ENCODE data around the gene EIF4B.

The EIF4B gene

GRCh38 chr12:53068811-53069585, 62.7 kb downstream of the EIF4B start:
- Mint-ChIP-seq H3K27me3 (ENCODE audit: low read depth, poor library complexity) (peaks cover 3% of the 10 kb centered on the region), H3K27ac (no peak overlapping the region), H3K36me3 (ENCODE audit: low read depth) (peaks cover 1% of the 10 kb centered on the region), H3K4me3 (no peak overlapping the region), H3K4me1 (peaks cover 75% of the 10 kb centered on the region), H3K9me3 (no peaks in the 10 kb centered on the region)
- no peak for TF ChIP-seq CTCF (IDR thresholded peaks at IDR 0.05)
- no peak for DNase-seq

GRCh38 chr12:53069621-53070410, 63.6 kb downstream of the EIF4B start:
- no peak for TF ChIP-seq CTCF (IDR thresholded peaks at IDR 0.05)
- H3K27ac Mint-ChIP-seq, result no peak overlapping the region
- H3K9me3 Mint-ChIP-seq, result no peaks in the 10 kb centered on the region
- peaks cover 3% of the 10 kb centered on the region for H3K27me3 Mint-ChIP-seq (ENCODE audit: low read depth, poor library complexity)
- H3K36me3 Mint-ChIP-seq (ENCODE audit: low read depth), result peaks cover 9% of the 10 kb centered on the region
- no peak overlapping the region for H3K4me3 Mint-ChIP-seq
- H3K4me1 Mint-ChIP-seq, result peaks cover 77% of the 10 kb centered on the region
- no peak for DNase-seq

DNA sequence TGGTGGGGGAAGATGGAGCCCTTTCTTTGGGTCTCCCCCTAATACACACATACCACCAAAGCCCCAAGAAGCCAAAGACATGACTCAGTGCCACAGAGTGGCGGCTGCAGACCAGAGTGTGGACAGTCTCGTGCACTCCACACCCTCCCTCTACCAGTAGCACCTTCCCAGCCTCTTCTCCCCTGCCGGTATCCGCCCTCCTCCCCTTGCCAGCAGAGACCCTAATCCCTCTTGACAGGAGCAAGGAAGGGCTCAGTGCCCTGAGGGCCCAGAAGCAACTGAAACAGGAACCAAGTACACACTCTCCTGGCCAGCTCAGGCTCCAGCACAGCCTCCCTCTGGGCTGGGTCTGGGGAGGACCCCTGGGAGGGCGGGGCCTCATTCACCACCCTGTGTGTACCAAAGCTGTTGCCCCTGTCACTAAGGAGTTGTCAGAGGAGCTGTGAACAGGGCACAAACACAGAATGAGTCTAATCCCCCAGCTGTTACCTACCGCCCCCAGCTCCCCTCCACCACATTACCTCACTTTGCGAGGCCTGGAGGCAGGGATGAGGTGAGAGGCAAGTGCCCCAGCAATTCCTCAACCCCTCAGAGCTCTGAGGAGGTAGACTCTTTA, 64.7 kb downstream of the EIF4B start:
- peaks cover 74% of the 10 kb centered on the region for H3K4me1 Mint-ChIP-seq

GRCh38 chr12:53071591-53072551, 65.6 kb downstream of the EIF4B start:
- no peaks in the 10 kb centered on the region for H3K9me3 Mint-ChIP-seq
- H3K4me1 Mint-ChIP-seq, result peaks cover 66% of the 10 kb centered on the region
- H3K36me3 Mint-ChIP-seq (ENCODE audit: low read depth), result peaks cover 25% of the 10 kb centered on the region
- TF ChIP-seq CTCF (IDR thresholded peaks at IDR 0.05), result no peak
- peak overlapping the region; percentile 94 for H3K27ac Mint-ChIP-seq
- no peak for DNase-seq
- H3K4me3 Mint-ChIP-seq, result peak overlapping the region; percentile 8
- H3K27me3 Mint-ChIP-seq (ENCODE audit: low read depth, poor library complexity), result peaks cover 7% of the 10 kb centered on the region

More for the DNA sequence above, 64.7 kb downstream of the EIF4B start:
- Mint-ChIP-seq H3K9me3 (no peaks in the 10 kb centered on the region), H3K4me3 (no peak overlapping the region), H3K27ac (peak overlapping the region; percentile 26), H3K36me3 (ENCODE audit: low read depth) (peaks cover 19% of the 10 kb centered on the region), H3K27me3 (ENCODE audit: low read depth, poor library complexity) (peaks cover 3% of the 10 kb centered on the region)
- no peak for DNase-seq
- no peak for TF ChIP-seq CTCF (IDR thresholded peaks at IDR 0.05)

- H3K27me3 Mint-ChIP-seq (ENCODE audit: low read depth, poor library complexity), result peaks cover 11% of the 10 kb centered on the region
- H3K4me1 Mint-ChIP-seq, result peaks cover 62% of the 10 kb centered on the region
- TF ChIP-seq CTCF (IDR thresholded peaks at IDR 0.05), result no peak
- H3K9me3 Mint-ChIP-seq, result no peaks in the 10 kb centered on the region
- H3K36me3 Mint-ChIP-seq (ENCODE audit: low read depth), result peaks cover 27% of the 10 kb centered on the region
- DNase-seq, result no peak
- H3K4me3 Mint-ChIP-seq, result no peak overlapping the region
- H3K27ac Mint-ChIP-seq, result no peak overlapping the region
Observed at GRCh38 chr12:53073881-53074280, 67.6 kb downstream of the EIF4B start.
